RCC 7860 (cell line): ENCODE measurements around the gene MOGAT1.

ENCODE experiments used
- DNase-seq: peaks from one replicate; pipeline ENCODE4 v3.0.0-alpha.2; 2015; ENCODE audit warnings: low spot score
- FAIRE-seq: peaks from 2 replicates; lab custom pipeline; 2012; peaks lifted over from hg19 to GRCh38; lab: Jason Lieb, UNC

Gene MOGAT1

GRCh38 chr2:222671259-222672067 is at the start of gene MOGAT1:
Gene MOGAT1, plus strand, starts transcription at chr2:222671658. Its CDS starts 128 bp downstream, at chr2:222671786.
- FAIRE-seq (no peak), DNase-seq (no peak)

- no peak for DNase-seq
- no peak for FAIRE-seq
Measured at GRCh38 chr2:222621893-222622292, 49.6 kb upstream of the MOGAT1 start.

- FAIRE-seq (no peak), DNase-seq (no peak)
Measured at GRCh38 chr2:222622910-222623309, 48.5 kb upstream of the MOGAT1 start.

GRCh38 chr2:222623756-222624309 is 47.6 kb upstream of the MOGAT1 start:
- DNase-seq (no peak), FAIRE-seq (no peak)

GRCh38 chr2:222627764-222628163 is 43.7 kb upstream of the MOGAT1 start:
- FAIRE-seq (no peak), DNase-seq (no peak)

- FAIRE-seq (no peak), DNase-seq (no peak)
Measured at GRCh38 chr2:222635295-222635694, 36.2 kb upstream of the MOGAT1 start.

GRCh38 chr2:222637067-222637466 is 34.4 kb upstream of the MOGAT1 start:
- DNase-seq (no peak), FAIRE-seq (no peak)

- DNase-seq = no peak
- no peak for FAIRE-seq
Measured at GRCh38 chr2:222641336-222641735, 30.1 kb upstream of the MOGAT1 start.

- DNase-seq (no peak), FAIRE-seq (no peak)
Measured at GRCh38 chr2:222643134-222643533, 28.3 kb upstream of the MOGAT1 start.

GRCh38 chr2:222646008-222646407 is 25.4 kb upstream of the MOGAT1 start:
- no peak for DNase-seq
- no peak for FAIRE-seq

- FAIRE-seq = no peak
- no peak for DNase-seq
Measured at GRCh38 chr2:222649801-222650200, 21.7 kb upstream of the MOGAT1 start.

- FAIRE-seq (no peak), DNase-seq (no peak)
Measured at GRCh38 chr2:222651718-222652418, 19.6 kb upstream of the MOGAT1 start.

GRCh38 chr2:222652491-222653255 is 18.8 kb upstream of the MOGAT1 start:
- no peak for FAIRE-seq
- DNase-seq = no peak

- FAIRE-seq (no peak), DNase-seq (no peak)
Measured at GRCh38 chr2:222653280-222653679, 18.2 kb upstream of the MOGAT1 start.

- FAIRE-seq (peak; percentile 72), DNase-seq (peak; percentile 88)
Measured at GRCh38 chr2:222655787-222656525, 15.5 kb upstream of the MOGAT1 start, which contains the start of gene FARSB. Gene FARSB, minus strand, starts transcription at chr2:222656092. Its CDS starts 19 bp downstream, at chr2:222656073.

GRCh38 chr2:222656526-222657446 is 14.7 kb upstream of the MOGAT1 start:
- DNase-seq (no peak), FAIRE-seq (no peak)

GRCh38 chr2:222663479-222663878 is 8.0 kb upstream of the MOGAT1 start:
- DNase-seq (no peak), FAIRE-seq (no peak)

GRCh38 chr2:222668494-222669154 is 2.8 kb upstream of the MOGAT1 start:
- DNase-seq (no peak), FAIRE-seq (no peak)

- no peak for FAIRE-seq
Measured at GRCh38 chr2:222669353-222669752, 2.1 kb upstream of the MOGAT1 start.

More at GRCh38 chr2:222669353-222669752, 2.1 kb upstream of the MOGAT1 start:
- no peak for DNase-seq
